Esophagus muscularis mucosa (tissue), 4 donors: ENCODE results near the gene CD34. TPM values are rescaled to one million over a fixed set of nuclear protein-coding genes. Genes with fewer than 3 reads are reported as not detected.

Experiments used
- DNase-seq: peaks from one replicate; pipeline ENCODE4 v3.0.0-alpha.2; 2017; ENCODE audit errors: extremely low spot score
- H3K27ac ChIP-seq, 4 donors: fragments of 200-600 bp; sonication (generic); replicated peaks in 1 of 4; 1 replicate in 3 of 4; 2 replicates in 1 of 4; pipeline ENCODE4 v1.5.1; 2016 to 2019; ENCODE audit warnings: mild to moderate bottlenecking in 1 of 4
- H3K27me3 ChIP-seq, 4 donors: fragments of 200-600 bp; sonication (generic); one replicate each; pipeline versions ENCODE4 v1.5.1 to v1.6.0; 2016 to 2019
- H3K36me3 ChIP-seq, 4 donors: fragments of 200-600 bp; sonication (generic); one replicate each; pipeline ENCODE4 v1.5.1; 2016 to 2019
- H3K4me1 ChIP-seq, 4 donors: fragments of 200-600 bp; sonication (generic); one replicate each; pipeline ENCODE4 v1.5.1; 2016 to 2019
- H3K4me3 ChIP-seq, 4 donors: fragments of 200-600 bp; sonication (generic); 1 replicate in 2 of 4; 2 replicates in 2 of 4; pipeline ENCODE4 v1.5.1; 2016 to 2019; ENCODE audit warnings: mild to moderate bottlenecking in 4 of 4, moderate library complexity in 1 of 4
- H3K9me3 ChIP-seq, 4 donors: fragments of 200-600 bp; sonication (generic); 1 replicate in 3 of 4; 2 replicates in 1 of 4; pipeline ENCODE4 v1.5.1; 2016 to 2019
- CTCF ChIP-seq, 3 experiments: fragments of 200-600 bp in 2 of 3; fragments of 450-650 bp in 1 of 3; sonication (generic) in 2 of 3; IDR thresholded peaks; one replicate each; pipeline ENCODE4 v1.5.1; 2017 to 2019; ENCODE audit warnings: antibody characterized with exemption in 3 of 3, mild to moderate bottlenecking in 2 of 3, moderate library complexity in 1 of 3
- EP300 ChIP-seq: sonication (generic); formaldehyde crosslinking; IDR thresholded peaks from one replicate; pipeline ENCODE4 v1.6.1; 2017; ENCODE audit warnings: antibody characterized with exemption
- POLR2A ChIP-seq: fragments of 450-650 bp; IDR thresholded peaks from one replicate; pipeline ENCODE4 v1.6.1; 2017; ENCODE audit warnings: antibody characterized with exemption, moderate library complexity, mild to moderate bottlenecking, low read depth
- POLR2AphosphoS5 ChIP-seq, 2 donors: sonication (generic); formaldehyde crosslinking; IDR thresholded peaks; one replicate each; pipeline ENCODE4 v1.6.1; 2017; ENCODE audit warnings: antibody characterized with exemption in 2 of 2
- WGBS: methylation state at CpG from one replicate; pipeline ENCODE4 v1.1.5; 2018; 5-methylcytosine and 5-hydroxymethylcytosine counted together
- intact Hi-C: fragments of 100-400 bp; cut with DNase I; formaldehyde crosslinking; loops from one replicate; pipeline ENCODE4 v1.15.1; 2023
- total RNA-seq, 4 donors: library from RNA; depleted of rRNA; stranded (reverse); fragments of >200 nt; gene quantifications; one replicate each; pipeline versions ENCODE4 v1.1.0 to v1.2.1, GENCODE V29; 2016

Gene CD34
- total RNA-seq, 4 donors from 2014 or later, result 70.2 to 136 (median 93.3) TPM

GRCh38 chr1:207852576-207853371 lies 58.2 kb downstream of the CD34 start:
- H3K36me3 ChIP-seq, result peaks cover 0 to 15% (median 2%) of the 10 kb centered on the region in 4 donors
- H3K9me3 ChIP-seq, result no peaks in the 10 kb centered on the region
- peaks cover 78 to 99% (median 93%) of the 10 kb centered on the region in 4 donors for H3K4me1 ChIP-seq
- no peaks in the 10 kb centered on the region for H3K27me3 ChIP-seq
- intact Hi-C loops, result no loop called here
- no peak overlapping the region for H3K4me3 ChIP-seq
- DNase-seq, result no peak
- no peak for TF ChIP-seq EP300
- TF ChIP-seq POLR2AphosphoS5 (IDR thresholded peaks at IDR 0.05), result no peak
- TF ChIP-seq CTCF (IDR thresholded peaks at IDR 0.05), result no peak
- no peak for TF ChIP-seq POLR2A
- peak overlapping the region; percentile 16 to 62 (median 44) for H3K27ac ChIP-seq
- WGBS, result 64% methylated on average over 9 of the region's 9 CpGs

GRCh38 chr1:207851696-207852095 lies 59.2 kb downstream of the CD34 start:
- no peak overlapping the region for H3K4me3 ChIP-seq
- WGBS, result 83% methylated on average over 4 of the region's 4 CpGs
- DNase-seq, result no peak
- H3K27me3 ChIP-seq, result no peaks in the 10 kb centered on the region
- intact Hi-C loops, result no loop called here
- TF ChIP-seq POLR2AphosphoS5 (IDR thresholded peaks at IDR 0.05) (no peak), POLR2A (no peak), CTCF (IDR thresholded peaks at IDR 0.05) (no peak), EP300 (no peak)
- H3K4me1 ChIP-seq, result peaks cover 80 to 98% (median 92%) of the 10 kb centered on the region in 4 donors
- H3K9me3 ChIP-seq, result no peaks in the 10 kb centered on the region
- H3K36me3 ChIP-seq, result peaks cover 0 to 15% (median 2%) of the 10 kb centered on the region in 4 donors
- peak overlapping the region; percentile 22 to 71 (median 50) for H3K27ac ChIP-seq

- H3K4me1 ChIP-seq, result peaks cover 82 to 96% (median 91%) of the 10 kb centered on the region in 4 donors
- no peak overlapping the region for H3K4me3 ChIP-seq
- H3K36me3 ChIP-seq, result peaks cover 0 to 15% (median under 1%) of the 10 kb centered on the region in 4 donors
- no peaks in the 10 kb centered on the region for H3K9me3 ChIP-seq
- H3K27ac ChIP-seq, result peak overlapping the region; percentile 22 to 71 (median 50)
- TF ChIP-seq POLR2AphosphoS5 (IDR thresholded peaks at IDR 0.05), result no peak
- TF ChIP-seq EP300, result no peak
- TF ChIP-seq CTCF (IDR thresholded peaks at IDR 0.05), result no peak
- no peak for TF ChIP-seq POLR2A
- H3K27me3 ChIP-seq, result no peaks in the 10 kb centered on the region
- DNase-seq, result no peak
- WGBS, result 85% methylated on average over 7 of the region's 7 CpGs
- intact Hi-C loops, result no loop called here
These were observed 60.1 kb downstream of the CD34 start for GRCh38 chr1:207850621-207851407.

- DNase-seq, result no peak
- H3K27ac ChIP-seq, result peak overlapping the region; percentile 54 to 71 (median 62)
- H3K9me3 ChIP-seq, result no peaks in the 10 kb centered on the region
- WGBS, result 84% methylated on average over 8 of the region's 8 CpGs
- peaks cover 93 to 98% (median 95%) of the 10 kb centered on the region in 4 donors for H3K4me1 ChIP-seq
- no peaks in the 10 kb centered on the region for H3K27me3 ChIP-seq
- TF ChIP-seq POLR2AphosphoS5 (IDR thresholded peaks at IDR 0.05) (no peak), EP300 (no peak), CTCF (IDR thresholded peaks at IDR 0.05) (no peak), POLR2A (no peak)
- peaks cover 0 to 15% (median 0%) of the 10 kb centered on the region in 4 donors for H3K36me3 ChIP-seq
- intact Hi-C loops, result no loop called here
- H3K4me3 ChIP-seq, result no peak overlapping the region
These were observed 61.3 kb downstream of the CD34 start for GRCh38 chr1:207849646-207850045.
